Measurements from ENCODE around the gene THRA.

Gene THRA

DNA sequence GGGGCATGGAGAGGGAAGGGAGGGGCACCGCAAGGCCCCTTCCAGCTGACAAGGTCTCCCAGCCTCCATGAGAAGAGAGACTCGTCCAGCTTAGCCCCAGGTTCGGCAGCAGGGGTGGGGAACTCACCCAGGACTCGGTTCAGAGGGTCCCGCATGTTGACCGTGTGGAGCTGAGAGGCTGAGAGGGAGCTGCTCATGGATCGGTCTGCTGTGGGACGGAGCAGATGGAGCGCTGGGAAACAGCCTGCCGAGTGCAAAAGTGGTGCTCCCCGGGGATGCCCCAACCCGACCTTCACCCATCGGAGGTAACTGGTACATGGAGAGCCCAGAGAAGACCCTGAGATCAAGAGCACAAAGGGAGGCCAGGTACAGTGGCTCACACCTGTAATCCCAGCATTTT lies 42.6 kb upstream of the THRA start:
- Histone ChIP-seq H3K4me1 (ENCODE audit: control insufficient read depth in 5 of 5, insufficient read depth in 5 of 5, low read length in 5 of 5) (peaks cover 0 to 49% (median 18%) of the 10 kb centered on the region in 5 donors), H3K9me3 (ENCODE audit: control insufficient read depth in 5 of 5, low read length in 5 of 5) (no peaks in the 10 kb centered on the region), H3K36me3 (ENCODE audit: control insufficient read depth in 5 of 5, insufficient read depth in 5 of 5, low read length in 5 of 5) (peaks cover 0 to 55% (median 48%) of the 10 kb centered on the region in 5 donors), H3K9ac (ENCODE audit: low read length in 5 of 5) (no peak overlapping the region), H3K27me3 (ENCODE audit: control insufficient read depth in 5 of 5, insufficient read depth in 4 of 5, low read length in 5 of 5) (no peaks in the 10 kb centered on the region), H3K4me3 (ENCODE audit: low read depth in 1 of 5, low read length in 5 of 5) (no peak overlapping the region), H3K27ac (ENCODE audit: low read depth, low read length) (no peak overlapping the region)

- H3K4me3 ChIP-seq (ENCODE audit: low read depth in 1 of 5, low read length in 5 of 5), result no peak overlapping the region
Observed at GRCh38 chr17:40021451-40021971, 41.3 kb upstream of the THRA start.

GRCh38 chr17:40022497-40022896 lies 40.3 kb upstream of the THRA start:
- H3K27ac ChIP-seq (ENCODE audit: low read depth, low read length), result no peak overlapping the region
- H3K27me3 ChIP-seq (ENCODE audit: control insufficient read depth in 5 of 5, insufficient read depth in 4 of 5, low read length in 5 of 5), result no peaks in the 10 kb centered on the region
- H3K9ac ChIP-seq (ENCODE audit: low read length in 5 of 5), result no peak overlapping the region
- H3K4me3 ChIP-seq (ENCODE audit: low read depth in 1 of 5, low read length in 5 of 5), result no peak overlapping the region
- peaks cover 2 to 46% (median 25%) of the 10 kb centered on the region in 5 donors for H3K4me1 ChIP-seq (ENCODE audit: control insufficient read depth in 5 of 5, insufficient read depth in 5 of 5, low read length in 5 of 5)
- H3K36me3 ChIP-seq (ENCODE audit: control insufficient read depth in 5 of 5, insufficient read depth in 5 of 5, low read length in 5 of 5), result peaks cover 5 to 73% (median 65%) of the 10 kb centered on the region in 5 donors
- H3K9me3 ChIP-seq (ENCODE audit: control insufficient read depth in 5 of 5, low read length in 5 of 5), result no peaks in the 10 kb centered on the region

More at GRCh38 chr17:40021451-40021971, 41.3 kb upstream of the THRA start:
- Histone ChIP-seq H3K9ac (ENCODE audit: low read length in 5 of 5) (peak overlapping the region in 2 of 5 donors; percentile 16 to 23), H3K4me1 (ENCODE audit: control insufficient read depth in 5 of 5, insufficient read depth in 5 of 5, low read length in 5 of 5) (peaks cover 0 to 44% (median 18%) of the 10 kb centered on the region in 5 donors), H3K9me3 (ENCODE audit: control insufficient read depth in 5 of 5, low read length in 5 of 5) (no peaks in the 10 kb centered on the region), H3K36me3 (ENCODE audit: control insufficient read depth in 5 of 5, insufficient read depth in 5 of 5, low read length in 5 of 5) (peaks cover 5 to 68% (median 61%) of the 10 kb centered on the region in 5 donors), H3K27ac (ENCODE audit: low read depth, low read length) (peak overlapping the region; percentile 46), H3K27me3 (ENCODE audit: control insufficient read depth in 5 of 5, insufficient read depth in 4 of 5, low read length in 5 of 5) (no peaks in the 10 kb centered on the region)

- H3K27ac ChIP-seq (ENCODE audit: low read depth, low read length), result no peak overlapping the region
- H3K4me3 ChIP-seq (ENCODE audit: low read depth in 1 of 5, low read length in 5 of 5), result no peak overlapping the region
- peaks cover 5 to 77% (median 67%) of the 10 kb centered on the region in 5 donors for H3K36me3 ChIP-seq (ENCODE audit: control insufficient read depth in 5 of 5, insufficient read depth in 5 of 5, low read length in 5 of 5)
- no peaks in the 10 kb centered on the region for H3K27me3 ChIP-seq (ENCODE audit: control insufficient read depth in 5 of 5, insufficient read depth in 4 of 5, low read length in 5 of 5)
- H3K9me3 ChIP-seq (ENCODE audit: control insufficient read depth in 5 of 5, low read length in 5 of 5), result no peaks in the 10 kb centered on the region
- peaks cover 0 to 41% (median 21%) of the 10 kb centered on the region in 5 donors for H3K4me1 ChIP-seq (ENCODE audit: control insufficient read depth in 5 of 5, insufficient read depth in 5 of 5, low read length in 5 of 5)
- no peak overlapping the region for H3K9ac ChIP-seq (ENCODE audit: low read length in 5 of 5)
Observed at GRCh38 chr17:40022961-40023541, 39.7 kb upstream of the THRA start.

GRCh38 chr17:40023590-40024292 lies 39.0 kb upstream of the THRA start:
- H3K27ac ChIP-seq (ENCODE audit: low read depth, low read length), result no peak overlapping the region
- H3K4me1 ChIP-seq (ENCODE audit: control insufficient read depth in 5 of 5, insufficient read depth in 5 of 5, low read length in 5 of 5), result peaks cover 0 to 38% (median 17%) of the 10 kb centered on the region in 5 donors
- no peak overlapping the region for H3K9ac ChIP-seq (ENCODE audit: low read length in 5 of 5)

GRCh38 chr17:40024901-40025300 lies 37.9 kb upstream of the THRA start:
- H3K9ac ChIP-seq (ENCODE audit: low read length in 5 of 5), result no peak overlapping the region
- H3K27me3 ChIP-seq (ENCODE audit: control insufficient read depth in 5 of 5, insufficient read depth in 4 of 5, low read length in 5 of 5), result no peaks in the 10 kb centered on the region
- no peak overlapping the region for H3K27ac ChIP-seq (ENCODE audit: low read depth, low read length)
- no peak overlapping the region for H3K4me3 ChIP-seq (ENCODE audit: low read depth in 1 of 5, low read length in 5 of 5)
- H3K36me3 ChIP-seq (ENCODE audit: control insufficient read depth in 5 of 5, insufficient read depth in 5 of 5, low read length in 5 of 5), result peaks cover 5 to 82% (median 73%) of the 10 kb centered on the region in 5 donors
- peaks cover 0 to 38% (median 15%) of the 10 kb centered on the region in 5 donors for H3K4me1 ChIP-seq (ENCODE audit: control insufficient read depth in 5 of 5, insufficient read depth in 5 of 5, low read length in 5 of 5)
- H3K9me3 ChIP-seq (ENCODE audit: control insufficient read depth in 5 of 5, low read length in 5 of 5), result no peaks in the 10 kb centered on the region

More at GRCh38 chr17:40023590-40024292, 39.0 kb upstream of the THRA start:
- Histone ChIP-seq H3K9me3 (ENCODE audit: control insufficient read depth in 5 of 5, low read length in 5 of 5) (no peaks in the 10 kb centered on the region), H3K36me3 (ENCODE audit: control insufficient read depth in 5 of 5, insufficient read depth in 5 of 5, low read length in 5 of 5) (peaks cover 5 to 82% (median 71%) of the 10 kb centered on the region in 5 donors), H3K4me3 (ENCODE audit: low read depth in 1 of 5, low read length in 5 of 5) (no peak overlapping the region), H3K27me3 (ENCODE audit: control insufficient read depth in 5 of 5, insufficient read depth in 4 of 5, low read length in 5 of 5) (no peaks in the 10 kb centered on the region)

- H3K36me3 ChIP-seq (ENCODE audit: control insufficient read depth in 5 of 5, insufficient read depth in 5 of 5, low read length in 5 of 5), result peaks cover 5 to 80% (median 67%) of the 10 kb centered on the region in 5 donors
- H3K9me3 ChIP-seq (ENCODE audit: control insufficient read depth in 5 of 5, low read length in 5 of 5), result no peaks in the 10 kb centered on the region
- H3K9ac ChIP-seq (ENCODE audit: low read length in 5 of 5), result no peak overlapping the region
- H3K4me3 ChIP-seq (ENCODE audit: low read depth in 1 of 5, low read length in 5 of 5), result no peak overlapping the region
- peaks cover 0 to 38% (median 15%) of the 10 kb centered on the region in 5 donors for H3K4me1 ChIP-seq (ENCODE audit: control insufficient read depth in 5 of 5, insufficient read depth in 5 of 5, low read length in 5 of 5)
- H3K27me3 ChIP-seq (ENCODE audit: control insufficient read depth in 5 of 5, insufficient read depth in 4 of 5, low read length in 5 of 5), result no peaks in the 10 kb centered on the region
- no peak overlapping the region for H3K27ac ChIP-seq (ENCODE audit: low read depth, low read length)
Observed at GRCh38 chr17:40025559-40025958, 37.2 kb upstream of the THRA start.

GRCh38 chr17:40025991-40026815 lies 36.6 kb upstream of the THRA start:
- H3K36me3 ChIP-seq (ENCODE audit: control insufficient read depth in 5 of 5, insufficient read depth in 5 of 5, low read length in 5 of 5), result peaks cover 5 to 82% (median 72%) of the 10 kb centered on the region in 5 donors
- H3K9ac ChIP-seq (ENCODE audit: low read length in 5 of 5), result no peak overlapping the region
- no peak overlapping the region for H3K27ac ChIP-seq (ENCODE audit: low read depth, low read length)
- no peaks in the 10 kb centered on the region for H3K9me3 ChIP-seq (ENCODE audit: control insufficient read depth in 5 of 5, low read length in 5 of 5)
- H3K4me3 ChIP-seq (ENCODE audit: low read depth in 1 of 5, low read length in 5 of 5), result no peak overlapping the region
- H3K4me1 ChIP-seq (ENCODE audit: control insufficient read depth in 5 of 5, insufficient read depth in 5 of 5, low read length in 5 of 5), result peaks cover 0 to 35% (median 12%) of the 10 kb centered on the region in 5 donors
- no peaks in the 10 kb centered on the region for H3K27me3 ChIP-seq (ENCODE audit: control insufficient read depth in 5 of 5, insufficient read depth in 4 of 5, low read length in 5 of 5)

- H3K9ac ChIP-seq (ENCODE audit: low read length in 5 of 5), result no peak overlapping the region
- peaks cover 5 to 82% (median 72%) of the 10 kb centered on the region in 5 donors for H3K36me3 ChIP-seq (ENCODE audit: control insufficient read depth in 5 of 5, insufficient read depth in 5 of 5, low read length in 5 of 5)
- H3K9me3 ChIP-seq (ENCODE audit: control insufficient read depth in 5 of 5, low read length in 5 of 5), result no peaks in the 10 kb centered on the region
- no peak overlapping the region for H3K4me3 ChIP-seq (ENCODE audit: low read depth in 1 of 5, low read length in 5 of 5)
- peaks cover 0 to 27% (median 13%) of the 10 kb centered on the region in 5 donors for H3K4me1 ChIP-seq (ENCODE audit: control insufficient read depth in 5 of 5, insufficient read depth in 5 of 5, low read length in 5 of 5)
- H3K27me3 ChIP-seq (ENCODE audit: control insufficient read depth in 5 of 5, insufficient read depth in 4 of 5, low read length in 5 of 5), result no peaks in the 10 kb centered on the region
- H3K27ac ChIP-seq (ENCODE audit: low read depth, low read length), result no peak overlapping the region
Observed at GRCh38 chr17:40026816-40027613, 35.8 kb upstream of the THRA start.

All from subcutaneous abdominal adipose tissue (tissue), 5 donors.